ENCODE data around the gene JAK1. TPM values are rescaled to one million over a fixed set of nuclear protein-coding genes. Genes with fewer than 3 reads are reported as not detected.
A peak's percentile ranks its signal among the peaks of the same experiment; 100 is the strongest.

Gene JAK1
- total RNA-seq, 4 donors from 2014 or later, result 102 to 165 (median 120) TPM

DNA sequence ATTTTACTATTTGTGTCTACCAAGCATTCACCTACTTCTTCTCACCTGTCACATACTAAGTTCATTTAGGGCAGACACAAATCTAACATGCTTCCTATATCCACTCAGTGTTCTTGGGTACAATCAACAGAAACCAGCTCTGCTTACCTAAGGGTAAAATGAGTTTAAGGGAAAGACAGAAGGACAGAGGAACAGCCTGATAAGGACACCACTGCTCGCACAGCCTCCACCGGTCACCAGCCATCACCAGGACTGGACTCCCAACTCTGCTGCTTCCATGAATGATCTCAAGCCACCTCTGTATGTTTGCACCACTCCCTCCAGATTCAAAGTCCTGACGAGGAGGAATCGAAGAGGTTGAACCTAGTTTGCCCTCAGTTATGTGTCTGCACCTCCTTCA, 72.4 kb downstream of the JAK1 start:
- Histone ChIP-seq H3K4me1 (peaks cover 17 to 65% of the 10 kb centered on the region in 2 donors), H3K27me3 (no peaks in the 10 kb centered on the region), H3K4me3 (replicated peaks in 1 of 3) (no peak overlapping the region), H3K27ac (peak overlapping the region in 1 of 3 donors; percentile 23), H3K9me3 (no peaks in the 10 kb centered on the region), H3K36me3 (no peaks in the 10 kb centered on the region)
- intact Hi-C loops (cut with DNase I), result loop anchor here (10.0 kb wide), 1 partner anchor 71 kb away; the partner anchor contains the start of gene JAK1
- WGBS, 2 donors, result 94 to 100% methylated on average over 4 of the region's 4 CpGs
- no peak for DNase-seq
- no peak for TF ChIP-seq POLR2A (IDR thresholded peaks at IDR 0.05)
- TF ChIP-seq, protein P1, sequence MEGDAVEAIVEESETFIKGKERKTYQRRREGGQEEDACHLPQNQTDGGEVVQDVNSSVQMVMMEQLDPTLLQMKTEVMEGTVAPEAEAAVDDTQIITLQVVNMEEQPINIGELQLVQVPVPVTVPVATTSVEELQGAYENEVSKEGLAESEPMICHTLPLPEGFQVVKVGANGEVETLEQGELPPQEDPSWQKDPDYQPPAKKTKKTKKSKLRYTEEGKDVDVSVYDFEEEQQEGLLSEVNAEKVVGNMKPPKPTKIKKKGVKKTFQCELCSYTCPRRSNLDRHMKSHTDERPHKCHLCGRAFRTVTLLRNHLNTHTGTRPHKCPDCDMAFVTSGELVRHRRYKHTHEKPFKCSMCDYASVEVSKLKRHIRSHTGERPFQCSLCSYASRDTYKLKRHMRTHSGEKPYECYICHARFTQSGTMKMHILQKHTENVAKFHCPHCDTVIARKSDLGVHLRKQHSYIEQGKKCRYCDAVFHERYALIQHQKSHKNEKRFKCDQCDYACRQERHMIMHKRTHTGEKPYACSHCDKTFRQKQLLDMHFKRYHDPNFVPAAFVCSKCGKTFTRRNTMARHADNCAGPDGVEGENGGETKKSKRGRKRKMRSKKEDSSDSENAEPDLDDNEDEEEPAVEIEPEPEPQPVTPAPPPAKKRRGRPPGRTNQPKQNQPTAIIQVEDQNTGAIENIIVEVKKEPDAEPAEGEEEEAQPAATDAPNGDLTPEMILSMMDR (IDR thresholded peaks at IDR 0.05), result no peak

DNA sequence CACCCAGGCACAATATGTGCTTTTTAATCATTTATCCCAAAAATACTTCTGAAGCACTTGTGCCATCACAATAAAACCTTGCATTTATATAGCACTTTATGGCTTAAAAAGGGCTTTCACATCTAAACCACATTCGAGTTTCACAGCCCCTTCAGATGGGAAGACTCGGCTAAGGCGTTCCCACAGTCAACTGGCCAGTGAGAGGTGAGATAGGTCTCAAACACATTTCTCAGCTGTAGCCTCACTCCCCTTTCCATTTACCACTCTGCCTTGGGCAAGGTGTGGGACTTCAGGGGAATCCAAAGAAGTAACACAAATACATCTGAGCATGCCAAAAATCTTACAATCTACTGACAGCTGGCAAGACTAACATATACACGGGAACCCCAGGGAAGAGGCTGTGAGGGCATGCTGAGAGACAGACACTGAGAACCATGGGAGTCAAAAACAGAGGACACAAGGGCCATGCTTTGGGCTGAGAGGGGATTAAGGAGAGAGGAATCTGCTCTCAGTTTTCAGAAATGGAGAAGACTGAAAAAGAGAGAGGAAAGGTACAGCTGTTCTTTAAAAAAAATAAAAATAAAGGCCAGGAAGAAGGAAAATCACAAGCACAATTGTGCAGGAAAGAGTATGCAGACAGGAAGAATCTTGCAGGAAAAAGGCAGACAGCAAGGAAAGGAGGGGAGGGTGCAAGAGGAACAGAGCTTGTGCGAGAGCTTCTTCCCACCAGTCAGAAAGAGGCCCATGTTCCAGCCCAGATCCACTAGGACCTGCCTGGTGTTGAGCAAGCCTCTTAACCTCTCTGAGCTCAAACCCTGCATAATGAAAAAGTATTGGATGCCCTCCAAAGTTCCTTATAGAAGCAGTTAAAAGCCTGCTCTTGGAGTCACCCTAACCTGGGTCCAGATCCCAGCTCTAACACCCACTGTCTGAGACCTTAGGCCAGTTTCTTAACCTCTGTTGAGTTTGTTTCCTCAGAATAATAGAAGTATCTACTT, 73.5 kb downstream of the JAK1 start:
- Histone ChIP-seq H3K4me3 (replicated peaks in 1 of 3) (no peak overlapping the region), H3K27ac (peak overlapping the region in 1 of 3 donors; percentile 23), H3K9me3 (no peaks in the 10 kb centered on the region), H3K36me3 (no peaks in the 10 kb centered on the region), H3K27me3 (no peaks in the 10 kb centered on the region), H3K4me1 (peaks cover 8 to 60% of the 10 kb centered on the region in 2 donors)
- intact Hi-C loops (cut with DNase I), result loop anchor here (10.0 kb wide), 1 partner anchor 72 kb away; the partner anchor contains the start of gene JAK1
- TF ChIP-seq POLR2A (IDR thresholded peaks at IDR 0.05), result no peak
- TF ChIP-seq, protein P1 (IDR thresholded peaks at IDR 0.05), result no peak
- DNase-seq, result no peak
- 68 to 83% methylated on average over 5 of the region's 5 CpGs for WGBS, 2 donors

DNA sequence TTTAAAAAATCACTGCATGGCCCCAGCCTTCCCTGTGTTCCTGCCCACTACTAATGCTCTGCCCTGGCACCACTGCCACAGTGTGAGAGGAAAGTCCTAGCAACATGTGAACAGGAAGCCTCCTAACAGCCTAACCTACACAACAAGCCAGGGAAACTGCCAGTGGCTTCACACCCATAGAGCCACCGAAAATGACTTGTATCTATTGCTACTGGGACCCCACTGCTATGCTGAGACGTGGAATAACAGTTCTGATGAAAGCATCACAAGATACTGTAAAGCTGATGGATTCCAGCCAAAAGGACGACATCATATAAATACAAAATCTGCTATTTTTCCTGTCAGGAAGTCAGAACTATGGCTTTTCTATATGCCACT, 74.9 kb downstream of the JAK1 start:
- no peak for TF ChIP-seq POLR2A (IDR thresholded peaks at IDR 0.05)
- TF ChIP-seq, protein P1 (IDR thresholded peaks at IDR 0.05), result no peak
- intact Hi-C loops (cut with DNase I), result loop anchor here (10.0 kb wide), 1 partner anchor 73 kb away; the partner anchor contains the start of gene JAK1

DNA sequence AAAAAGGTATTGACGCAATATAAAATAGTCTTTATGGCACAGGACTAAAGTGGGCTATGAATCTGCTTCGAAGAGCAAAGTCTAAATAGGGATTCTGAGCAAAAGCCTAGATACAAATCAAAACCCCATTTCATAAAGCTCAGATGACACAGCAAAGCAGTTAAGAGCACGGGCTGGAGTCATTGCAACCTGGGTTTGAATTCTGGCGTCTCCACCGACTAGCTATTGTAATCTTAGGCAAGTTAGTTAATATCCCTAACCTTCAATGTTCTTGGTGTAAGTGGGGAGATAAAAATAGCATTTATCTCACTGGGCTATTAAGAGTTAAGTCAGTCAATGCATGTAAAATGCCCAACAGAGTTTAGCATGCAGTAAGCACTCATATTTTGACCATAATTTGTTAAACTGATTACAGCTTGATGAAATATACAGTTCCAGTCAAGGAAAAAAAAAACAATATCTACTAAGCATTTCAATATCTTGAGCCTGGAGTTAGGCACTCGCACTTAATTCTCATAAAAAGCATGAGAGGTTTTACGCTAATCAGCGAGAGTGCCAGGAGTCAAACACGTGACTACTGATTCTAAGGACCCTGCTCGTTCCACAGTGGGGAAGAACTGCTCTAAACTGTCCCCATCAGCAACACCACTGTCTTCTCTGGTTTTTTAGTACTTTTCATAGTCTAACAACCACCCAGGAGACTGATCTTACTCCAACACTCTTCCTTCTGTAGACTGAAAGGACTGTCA, 75.5 kb downstream of the JAK1 start:
- no peaks in the 10 kb centered on the region for H3K9me3 ChIP-seq
- intact Hi-C loops (cut with DNase I), result loop anchor here (10.0 kb wide), 1 partner anchor 74 kb away; the partner anchor contains the start of gene JAK1
- no peak for DNase-seq
- peaks cover 4 to 44% of the 10 kb centered on the region in 2 donors for H3K4me1 ChIP-seq
- no peak overlapping the region for H3K4me3 ChIP-seq (replicated peaks in 1 of 3)
- no peaks in the 10 kb centered on the region for H3K27me3 ChIP-seq
- 79 to 83% methylated on average over 10 of the region's 10 CpGs for WGBS, 2 donors
- TF ChIP-seq POLR2A (IDR thresholded peaks at IDR 0.05), result no peak
- TF ChIP-seq, protein P1 (IDR thresholded peaks at IDR 0.05), result no peak
- no peak overlapping the region for H3K27ac ChIP-seq
- no peaks in the 10 kb centered on the region for H3K36me3 ChIP-seq

More for the DNA sequence above, 74.9 kb downstream of the JAK1 start:
- Histone ChIP-seq H3K9me3 (no peaks in the 10 kb centered on the region), H3K4me1 (peaks cover 4 to 49% of the 10 kb centered on the region in 2 donors), H3K36me3 (no peaks in the 10 kb centered on the region), H3K27me3 (no peaks in the 10 kb centered on the region), H3K27ac (no peak overlapping the region), H3K4me3 (replicated peaks in 1 of 3) (no peak overlapping the region)
- 67 to 73% methylated on average over 3 of the region's 3 CpGs for WGBS, 2 donors
- no peak for DNase-seq
